SK-N-MC (cell line): ENCODE results near the gene MYOF.

ENCODE experiments used
- DNase-seq: peaks from one replicate; pipeline ENCODE4 v3.0.0-alpha.2; 2011; ENCODE audit warnings: low read depth, low spot score
- H3K27ac ChIP-seq: fragments of 200-600 bp; sonication (generic); 2 replicates; pipeline ENCODE4 v1.5.1; 2016; ENCODE audit warnings: mixed run types
- H3K36me3 ChIP-seq: fragments of 200-600 bp; sonication (generic); 2 replicates; pipeline ENCODE4 v1.6.1; 2017; ENCODE audit warnings: antibody characterized with exemption, low read length, mixed read lengths; ENCODE audit not compliant: insufficient read depth
- H3K4me3 ChIP-seq: fragments of 200-600 bp; sonication (generic); 2 replicates; pipeline ENCODE4 v1.5.1; 2016
- H3K9ac ChIP-seq: fragments of 200-600 bp; sonication (generic); 2 replicates; pipeline ENCODE4 v1.8.0; 2017; ENCODE audit warnings: mixed run types, mixed read lengths; ENCODE audit not compliant: insufficient read length
- H3K9me3 ChIP-seq: fragments of 200-600 bp; sonication (generic); 2 replicates; pipeline ENCODE4 v1.6.1; 2017; ENCODE audit warnings: low read depth, mild to moderate bottlenecking, antibody characterized with exemption, low read length, moderate library complexity, mixed read lengths
- EZH2 ChIP-seq: fragments of 200-600 bp; sonication (generic); IDR thresholded peaks from one replicate; pipeline ENCODE4 v1.6.1; 2017; ENCODE audit warnings: antibody characterized with exemption
- FOXP2 ChIP-seq: optimal IDR thresholded peaks from 2 replicates; pipeline ENCODE3; 2011; ENCODE audit warnings: mild to moderate bottlenecking, moderate library complexity; ENCODE audit not compliant: insufficient read depth; ENCODE audit errors: extremely low read length, control extremely low read depth
- POLR2AphosphoS5 ChIP-seq: IDR thresholded peaks from 2 replicates; pipeline ENCODE4 v1.6.1; 2012; ENCODE audit warnings: mild to moderate bottlenecking, low read depth, low read length, borderline replicate concordance

MYOF gene

GRCh38 chr10:93274419-93274818 lies 207.7 kb downstream of the MYOF start:
- no peaks in the 10 kb centered on the region for H3K36me3 ChIP-seq
- no peak overlapping the region for H3K9ac ChIP-seq
- no peak overlapping the region for H3K4me3 ChIP-seq
- no peaks in the 10 kb centered on the region for H3K9me3 ChIP-seq
- TF ChIP-seq EZH2 (no peak), FOXP2 (no peak), POLR2AphosphoS5 (no peak)
- no peak for DNase-seq
- no peak overlapping the region for H3K27ac ChIP-seq

GRCh38 chr10:93272884-93273675 lies 209.1 kb downstream of the MYOF start:
- H3K9ac ChIP-seq: no peak overlapping the region
- no peak overlapping the region for H3K27ac ChIP-seq
- H3K36me3 ChIP-seq: no peaks in the 10 kb centered on the region
- no peaks in the 10 kb centered on the region for H3K9me3 ChIP-seq
- no peak overlapping the region for H3K4me3 ChIP-seq
- TF ChIP-seq FOXP2: no peak
- TF ChIP-seq POLR2AphosphoS5: no peak
- no peak for TF ChIP-seq EZH2
- no peak for DNase-seq

- H3K4me3 ChIP-seq: no peak overlapping the region
- no peaks in the 10 kb centered on the region for H3K36me3 ChIP-seq
- TF ChIP-seq POLR2AphosphoS5 (no peak), FOXP2 (no peak), EZH2 (no peak)
- H3K9ac ChIP-seq: no peak overlapping the region
- H3K27ac ChIP-seq: no peak overlapping the region
- no peak for DNase-seq
- H3K9me3 ChIP-seq: no peaks in the 10 kb centered on the region
Observed at GRCh38 chr10:93271347-93271746, 210.8 kb downstream of the MYOF start.

- TF ChIP-seq EZH2 (no peak), FOXP2 (no peak), POLR2AphosphoS5 (no peak)
- no peaks in the 10 kb centered on the region for H3K36me3 ChIP-seq
- no peak overlapping the region for H3K4me3 ChIP-seq
- no peak for DNase-seq
- no peak overlapping the region for H3K9ac ChIP-seq
- no peaks in the 10 kb centered on the region for H3K9me3 ChIP-seq
- no peak overlapping the region for H3K27ac ChIP-seq
Observed at GRCh38 chr10:93269281-93269680, 212.9 kb downstream of the MYOF start.

GRCh38 chr10:93268021-93268420 lies 214.1 kb downstream of the MYOF start:
- DNase-seq: no peak
- no peak for TF ChIP-seq EZH2
- TF ChIP-seq FOXP2: no peak
- TF ChIP-seq POLR2AphosphoS5: no peak
- H3K27ac ChIP-seq: no peak overlapping the region
- H3K36me3 ChIP-seq: no peaks in the 10 kb centered on the region
- H3K9me3 ChIP-seq: no peaks in the 10 kb centered on the region
- no peak overlapping the region for H3K4me3 ChIP-seq
- H3K9ac ChIP-seq: no peak overlapping the region

- Histone ChIP-seq H3K4me3 (no peak overlapping the region), H3K36me3 (no peaks in the 10 kb centered on the region), H3K9me3 (no peaks in the 10 kb centered on the region), H3K27ac (no peak overlapping the region), H3K9ac (no peak overlapping the region)
- DNase-seq: no peak
- TF ChIP-seq FOXP2 (no peak), EZH2 (no peak), POLR2AphosphoS5 (no peak)
Observed at GRCh38 chr10:93267521-93267920, 214.6 kb downstream of the MYOF start.

GRCh38 chr10:93266858-93267257 lies 215.3 kb downstream of the MYOF start:
- TF ChIP-seq FOXP2 (no peak), POLR2AphosphoS5 (no peak), EZH2 (no peak)
- no peaks in the 10 kb centered on the region for H3K36me3 ChIP-seq
- H3K9ac ChIP-seq: no peak overlapping the region
- no peak overlapping the region for H3K4me3 ChIP-seq
- no peak overlapping the region for H3K27ac ChIP-seq
- H3K9me3 ChIP-seq: no peaks in the 10 kb centered on the region
- DNase-seq: no peak

- no peak for DNase-seq
- Histone ChIP-seq H3K36me3 (no peaks in the 10 kb centered on the region), H3K27ac (no peak overlapping the region), H3K9ac (no peak overlapping the region), H3K4me3 (no peak overlapping the region), H3K9me3 (no peaks in the 10 kb centered on the region)
- TF ChIP-seq POLR2AphosphoS5 (no peak), EZH2 (no peak), FOXP2 (no peak)
Observed at GRCh38 chr10:93261961-93262610, 220.0 kb downstream of the MYOF start.
